Germinal center (tissue), 1 donor: ENCODE results near the gene RCOR1.
A peak's percentile ranks its signal among the peaks of the same experiment; 100 is the strongest.
"Not testable (repeated sequence)": the region's sequence is repeated elsewhere in the genome, so short reads cannot be mapped to it uniquely, and the experiment has no call there.

Experiments used
- DNase-seq: peaks from one replicate; pipeline ENCODE4 v3.0.0; 2012; ENCODE audit warnings: mixed read lengths, low spot score

RCOR1 gene

DNA sequence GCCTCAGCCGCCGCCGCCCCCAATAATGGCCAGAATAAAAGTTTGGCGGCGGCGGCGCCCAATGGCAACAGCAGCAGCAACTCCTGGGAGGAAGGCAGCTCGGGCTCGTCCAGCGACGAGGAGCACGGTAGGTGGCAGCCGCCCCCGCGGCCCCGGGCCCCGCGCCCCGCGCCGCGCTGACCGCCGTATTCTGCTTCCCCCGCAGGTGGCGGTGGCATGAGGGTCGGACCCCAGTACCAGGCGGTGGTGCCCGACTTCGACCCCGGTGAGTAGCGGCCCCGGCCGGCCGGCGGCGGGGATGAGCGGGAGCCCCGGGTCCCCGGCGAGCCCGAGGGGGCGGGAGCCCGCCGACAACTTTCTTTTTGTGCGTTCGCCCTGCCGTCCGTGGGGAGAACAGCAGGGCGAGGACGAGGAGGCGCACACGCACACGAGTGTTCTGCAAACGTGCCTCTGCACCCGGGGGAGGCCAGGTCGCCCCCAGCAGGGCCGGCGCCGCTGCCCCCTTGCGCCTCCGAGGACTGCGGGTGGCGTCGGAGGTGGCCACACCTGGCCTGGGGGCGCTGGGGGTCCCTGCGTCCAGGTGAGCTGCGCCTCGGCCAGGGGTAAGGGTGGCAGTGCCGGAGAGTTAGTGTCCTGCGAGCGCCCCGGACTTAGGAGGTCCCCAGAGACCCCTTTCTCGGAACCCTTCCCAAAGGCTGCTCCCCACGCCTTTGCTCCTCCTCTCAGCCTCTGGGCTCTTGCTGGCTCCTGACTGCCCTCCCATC is 794 bp downstream of the RCOR1 start:
- DNase-seq, result peak; percentile 70

- no peak for DNase-seq
These were observed 1.3 kb downstream of the RCOR1 start for GRCh38 chr14:102593825-102594137.

DNA sequence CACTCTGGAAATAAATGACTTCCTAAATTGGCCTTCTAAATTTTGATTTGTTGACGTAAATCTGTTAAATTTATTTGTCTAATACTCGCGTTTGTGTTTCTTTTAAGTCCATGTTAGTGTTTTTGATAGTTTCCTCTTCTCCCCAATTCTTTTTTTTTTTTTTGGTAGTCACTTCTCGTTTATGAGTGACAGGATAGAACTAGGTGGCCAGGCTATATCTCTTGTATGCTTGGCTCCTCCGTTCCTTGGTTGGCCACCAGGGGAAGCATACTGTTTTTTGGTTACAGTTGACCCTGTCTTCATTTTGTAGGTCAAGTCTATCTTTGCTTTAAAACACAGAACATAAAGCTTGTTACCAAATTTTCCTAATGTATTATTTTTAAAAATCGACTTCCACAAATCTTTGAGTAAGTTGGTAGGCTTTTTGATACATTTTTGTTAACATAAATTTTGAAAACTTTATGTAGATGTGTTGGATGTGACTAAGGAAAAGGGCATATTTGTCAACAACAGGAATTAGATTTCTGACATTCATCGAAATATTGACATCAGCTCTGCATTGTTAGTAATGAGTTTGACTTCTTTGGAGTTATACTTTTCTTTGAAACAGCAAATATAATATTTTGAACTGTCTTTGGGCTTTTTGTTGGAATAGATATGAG is 2.2 kb downstream of the RCOR1 start:
- peak; percentile 88 for DNase-seq

- DNase-seq, result no peak
These were observed 9.0 kb downstream of the RCOR1 start for GRCh38 chr14:102601378-102601925.

- DNase-seq, result no peak
These were observed 10.2 kb downstream of the RCOR1 start for GRCh38 chr14:102602421-102603292.

- DNase-seq, result no peak
These were observed 11.0 kb downstream of the RCOR1 start for GRCh38 chr14:102603293-102603907.

DNA sequence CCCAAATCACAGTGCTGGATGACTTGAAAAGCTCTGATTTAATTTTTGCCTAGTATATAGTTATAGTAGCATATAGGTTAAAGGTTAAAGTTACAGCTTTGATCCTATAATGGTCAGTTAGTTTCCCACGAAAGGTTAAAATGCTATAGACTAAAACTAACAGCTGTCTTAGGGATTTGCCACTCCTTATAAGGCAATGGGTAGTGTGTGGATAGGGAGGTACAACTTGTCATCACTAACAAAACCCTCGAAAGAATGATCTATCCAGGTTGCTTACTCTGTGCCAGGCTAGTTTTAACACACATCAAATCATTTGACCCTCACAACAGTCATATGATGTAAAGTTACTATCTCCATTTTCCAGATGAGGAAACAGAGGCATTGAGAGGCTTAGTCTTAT is 11.7 kb downstream of the RCOR1 start:
- DNase-seq, result no peak

GRCh38 chr14:102605029-102605428 is 12.6 kb downstream of the RCOR1 start:
- no peak for DNase-seq

DNA sequence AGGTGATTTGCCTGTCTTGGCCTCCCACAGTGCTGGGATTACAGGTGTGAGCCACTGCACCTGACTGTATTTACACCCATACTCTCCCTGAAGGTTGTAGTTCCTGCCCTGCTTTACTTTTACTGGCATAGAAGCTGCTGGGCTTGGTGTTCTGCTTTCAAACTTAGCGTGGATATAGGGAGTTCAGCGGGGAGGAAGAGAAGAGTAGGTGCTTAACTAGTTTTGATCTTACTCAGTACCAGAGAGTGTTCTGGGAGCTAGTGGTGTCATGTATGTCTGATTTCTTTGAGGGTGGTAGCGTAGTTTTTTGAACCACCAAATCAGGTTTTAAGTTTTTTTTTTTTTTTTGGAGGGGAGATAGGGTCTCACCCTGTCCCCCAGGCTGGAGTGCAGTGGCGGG is 13.8 kb downstream of the RCOR1 start:
- peak; percentile 40 for DNase-seq

DNA sequence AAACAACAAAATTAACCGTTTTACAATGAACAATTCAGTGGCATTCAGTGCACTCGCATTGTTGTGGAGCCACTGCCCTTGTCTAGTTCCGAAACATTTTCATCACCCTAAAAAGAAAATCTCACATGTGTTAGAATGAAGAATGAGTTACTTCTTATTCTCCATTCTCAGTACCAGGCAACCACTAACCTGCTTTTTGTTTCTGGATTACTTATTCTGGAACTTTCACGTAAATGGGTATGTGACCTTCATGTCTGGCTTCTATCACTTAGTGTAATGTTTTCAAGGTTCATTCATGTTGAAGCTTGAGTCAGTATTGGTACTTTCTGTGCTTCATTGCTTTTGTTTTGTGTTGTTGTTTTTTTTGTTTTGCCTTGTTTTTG is 15.6 kb downstream of the RCOR1 start:
- DNase-seq, result no peak

DNA sequence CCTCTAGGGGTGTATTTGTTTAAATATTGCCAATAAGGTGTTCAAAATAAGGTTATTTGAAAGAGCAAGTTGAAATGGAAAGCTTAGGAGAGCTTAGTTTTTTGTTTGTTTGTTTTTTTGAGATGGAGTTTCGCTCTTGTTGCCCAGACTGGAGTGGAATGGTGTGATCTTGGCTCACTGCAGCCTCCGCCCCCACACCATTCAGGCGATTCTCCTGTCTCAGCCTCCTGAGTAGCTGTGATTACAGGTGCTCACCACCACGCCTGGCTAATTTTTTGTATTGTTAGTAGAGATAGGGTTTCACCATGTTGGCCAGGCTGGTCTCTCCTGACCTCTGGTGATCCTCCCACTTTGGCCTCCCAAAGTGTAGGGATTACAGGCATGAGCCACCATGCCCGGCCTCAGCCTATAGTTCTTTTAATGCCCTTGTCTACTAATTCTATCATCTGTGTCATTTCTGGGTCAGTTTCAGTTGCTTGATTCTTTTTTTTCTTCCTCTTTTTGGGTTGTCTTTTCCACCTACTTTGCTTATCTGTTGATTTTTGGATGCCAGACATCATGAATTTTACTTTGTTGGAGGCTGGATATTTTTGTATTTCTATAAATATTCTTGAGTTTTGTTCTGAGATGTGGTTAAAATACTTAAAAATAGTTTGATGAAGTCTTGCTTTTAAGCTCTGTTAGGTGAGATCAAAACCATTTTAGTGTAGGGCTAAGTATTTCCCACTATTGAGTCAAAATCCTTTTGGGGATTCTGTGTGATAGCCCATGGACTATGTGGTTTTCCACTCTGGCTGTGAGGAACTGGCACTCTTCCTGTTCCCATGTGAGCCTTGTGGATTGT is 18.7 kb downstream of the RCOR1 start:
- DNase-seq, result peak; percentile 31

DNA sequence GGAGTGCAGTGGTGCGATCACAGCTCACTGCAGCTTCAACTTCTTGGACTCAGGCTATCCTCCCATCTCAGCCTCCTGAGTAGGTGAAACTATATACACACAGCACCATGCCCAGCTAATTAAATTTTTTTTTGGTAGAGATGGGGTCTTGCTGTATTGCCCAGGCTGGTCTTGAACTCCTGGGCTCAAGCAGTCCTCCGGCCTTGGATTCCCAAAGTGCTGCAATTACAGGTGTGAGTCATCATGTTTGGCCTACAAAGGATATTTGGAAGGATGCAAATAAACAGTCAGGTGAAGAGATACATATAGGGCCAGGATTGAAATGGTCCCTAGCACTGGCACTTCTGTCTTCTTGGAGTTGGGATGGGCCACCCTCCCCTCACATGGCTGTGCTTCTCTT is 23.9 kb downstream of the RCOR1 start:
- no peak for DNase-seq

- DNase-seq, result no peak
These were observed 24.4 kb downstream of the RCOR1 start for GRCh38 chr14:102616799-102617198.

DNA sequence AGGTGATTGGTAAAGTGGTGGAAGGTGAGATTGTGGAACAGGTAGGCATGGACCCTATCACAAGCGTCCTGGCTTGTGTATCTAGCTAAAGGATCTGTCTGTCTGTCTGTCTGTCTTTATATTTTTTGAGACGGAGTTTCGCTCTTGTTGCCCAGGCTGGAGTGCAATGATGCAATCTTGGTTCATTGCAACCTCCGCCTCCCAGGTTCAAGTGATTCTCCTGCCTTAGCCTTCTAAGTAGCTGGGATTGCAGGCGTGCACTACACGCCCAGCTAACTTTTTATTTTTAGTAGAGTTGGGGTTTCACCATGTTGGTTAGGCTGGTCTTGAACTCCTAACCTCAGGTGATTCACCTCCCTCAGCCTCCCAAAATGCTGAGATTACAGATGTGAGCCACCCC is 26.6 kb downstream of the RCOR1 start:
- DNase-seq, result not testable (repeated sequence)

- DNase-seq, result no peak
These were observed 28.0 kb downstream of the RCOR1 start for GRCh38 chr14:102620413-102620812.

GRCh38 chr14:102622262-102622885 is 29.9 kb downstream of the RCOR1 start:
- DNase-seq, result no peak

DNA sequence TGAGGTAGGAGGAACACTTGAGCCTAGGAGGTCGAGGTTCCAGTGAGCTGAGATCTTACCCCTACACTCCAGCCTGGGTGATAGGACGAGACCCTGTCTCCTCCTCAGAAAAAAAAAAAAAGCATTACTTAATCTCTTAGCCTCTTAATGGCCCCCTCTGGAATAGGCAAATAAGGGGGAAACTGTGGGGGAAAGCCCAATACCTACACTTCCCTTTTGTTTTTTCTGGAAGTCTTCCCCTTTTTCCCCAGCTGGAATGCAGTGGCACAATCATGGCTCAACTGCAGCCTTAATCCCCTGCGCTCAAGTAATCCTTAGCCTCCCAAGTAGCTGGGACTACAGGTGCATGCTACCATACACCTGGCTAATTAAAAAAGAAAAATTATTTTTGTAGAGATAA is 32.2 kb downstream of the RCOR1 start:
- no peak for DNase-seq

GRCh38 chr14:102625564-102626296 is 33.3 kb downstream of the RCOR1 start:
- DNase-seq, result no peak

GRCh38 chr14:102626530-102626929 is 34.1 kb downstream of the RCOR1 start:
- no peak for DNase-seq

GRCh38 chr14:102629011-102629444 is 36.6 kb downstream of the RCOR1 start:
- no peak for DNase-seq
